Transverse colon (tissue), 4 donors: ENCODE data around the gene UNC5C.

Experiments
- CTCF ChIP-seq, 5 experiments: fragments of 200-600 bp in 3 of 5; fragments of 450-650 bp in 2 of 5; sonication (generic) in 3 of 5; IDR thresholded peaks; 1 replicate in 2 of 5; 2 replicates in 3 of 5; pipeline ENCODE4 v1.5.1; 2016 to 2017; ENCODE audit warnings: antibody characterized with exemption in 5 of 5, inconsistent platforms in 3 of 5, mild to moderate bottlenecking in 2 of 5, moderate library complexity in 1 of 5
- POLR2A ChIP-seq: fragments of 450-650 bp; IDR thresholded peaks from one replicate; pipeline ENCODE4 v1.6.1; 2016; ENCODE audit warnings: antibody characterized with exemption, mild to moderate bottlenecking, moderate library complexity
- POLR2AphosphoS5 ChIP-seq, 3 donors: sonication (generic); formaldehyde crosslinking; IDR thresholded peaks; one replicate each; pipeline ENCODE4 v1.6.1; 2016; ENCODE audit warnings: antibody characterized with exemption in 3 of 3

GRCh38 chr4:95158045-95158444 lies 390.7 kb downstream of the UNC5C start:
- TF ChIP-seq CTCF (IDR thresholded peaks at IDR 0.05) (no peak), POLR2A (no peak), POLR2AphosphoS5 (IDR thresholded peaks at IDR 0.05) (no peak)
